ENCODE results near the gene ZSCAN31.
"Not testable (repeated sequence)": the region's sequence is repeated elsewhere in the genome, so short reads cannot be mapped to it uniquely, and the experiment has no call there.

The ZSCAN31 gene

GRCh38 chr6:28312939-28313338, 23.0 kb downstream of the ZSCAN31 start:
- DNase-seq = no peak

GRCh38 chr6:28311139-28311823, 24.7 kb downstream of the ZSCAN31 start:
- DNase-seq = no peak

GRCh38 chr6:28306363-28306762, 29.6 kb downstream of the ZSCAN31 start:
- DNase-seq = not testable (repeated sequence)

- DNase-seq = peak; percentile 11
Observed at GRCh38 chr6:28303570-28303969, 32.4 kb downstream of the ZSCAN31 start.

- no peak for DNase-seq
Observed at GRCh38 chr6:28296520-28297060, 39.4 kb downstream of the ZSCAN31 start.

- DNase-seq = no peak
Observed at GRCh38 chr6:28295326-28295725, 40.6 kb downstream of the ZSCAN31 start.

GRCh38 chr6:28291573-28291972, 44.4 kb downstream of the ZSCAN31 start:
- no peak for DNase-seq

GRCh38 chr6:28282926-28283325, 53.0 kb downstream of the ZSCAN31 start:
- DNase-seq = no peak

- peak; percentile 79 for DNase-seq
Observed at GRCh38 chr6:28281288-28282064, 54.5 kb downstream of the ZSCAN31 start, which contains the start of gene PGBD1. TSS of gene PGBD1 (plus strand) at chr6:28281572. CDS start at chr6:28283814, 2,242 bp downstream.

GRCh38 chr6:28280595-28281287, 55.2 kb downstream of the ZSCAN31 start:
- no peak for DNase-seq

GRCh38 chr6:28277746-28278145, 58.2 kb downstream of the ZSCAN31 start:
- no peak for DNase-seq

GRCh38 chr6:28274888-28275287, 61.1 kb downstream of the ZSCAN31 start:
- DNase-seq = no peak

Data from stimulated activated CD4-positive, alpha-beta T cell treated with anti-CD3 and anti-CD28 coated beads, Interleukin-15, amount 100 ng/mL, for 24 hours (primary cell).